Stomach (tissue), 9 donors: ENCODE results near the gene PPIC. TPM values are rescaled to one million over a fixed set of nuclear protein-coding genes. Genes with fewer than 3 reads are reported as not detected.

ENCODE experiments used
- DNase-seq, 2 donors: peaks; one replicate each; pipeline versions ENCODE4 v3.0.0 to v3.0.0-alpha.2; 2013 to 2019
- H3K27ac ChIP-seq, 5 donors: fragments of 200-600 bp in 4 of 5; sonication (generic) in 4 of 5; one replicate each; pipeline ENCODE4 v1.5.1; 2013 to 2019; ENCODE audit warnings: mild to moderate bottlenecking in 1 of 5, moderate library complexity in 1 of 5
- H3K27me3 ChIP-seq, 3 donors: fragments of 200-600 bp; sonication (generic); one replicate each; pipeline ENCODE4 v1.5.1; 2017 to 2019; ENCODE audit warnings: mixed run types in 1 of 3
- H3K36me3 ChIP-seq, 4 donors: fragments of 200-600 bp; sonication (generic); 1 replicate in 3 of 4; 2 replicates in 1 of 4; pipeline ENCODE4 v1.5.1; 2016 to 2019
- H3K4me1 ChIP-seq, 4 donors: fragments of 200-600 bp; sonication (generic); one replicate each; pipeline ENCODE4 v1.5.1; 2016 to 2019
- H3K4me3 ChIP-seq, 4 donors: fragments of 200-600 bp; sonication (generic) in 3 of 4; one replicate each; pipeline ENCODE4 v1.5.1; 2016 to 2019; ENCODE audit warnings: mild to moderate bottlenecking in 1 of 4
- H3K9me3 ChIP-seq, 4 donors: fragments of 200-600 bp; sonication (generic); one replicate each; pipeline ENCODE4 v1.5.1; 2016 to 2019
- EP300 ChIP-seq: sonication (generic); formaldehyde crosslinking; IDR thresholded peaks from one replicate; pipeline ENCODE4 v1.6.1; 2017; ENCODE audit warnings: antibody characterized with exemption
- POLR2A ChIP-seq, 4 donors: fragments of 450-650 bp; IDR thresholded peaks; one replicate each; pipeline ENCODE4 v1.6.1; 2016; ENCODE audit warnings: antibody characterized with exemption in 4 of 4, control low read depth in 2 of 4, mild to moderate bottlenecking in 1 of 4, moderate library complexity in 1 of 4
- POLR2AphosphoS5 ChIP-seq, 3 donors: sonication (generic); formaldehyde crosslinking; IDR thresholded peaks; one replicate each; pipeline ENCODE4 v1.6.1; 2016; ENCODE audit warnings: antibody characterized with exemption in 3 of 3
- WGBS, 5 donors: extraction: QIAGEN DNeasy Blood & Tissue Kit in 3 of 5; methylation state at CpG; one replicate each; pipeline versions ENCODE4 v1.1.5 to v1.1.7; 2013 to 2018; 5-methylcytosine and 5-hydroxymethylcytosine counted together
- intact Hi-C: fragments of 100-400 bp; cut with DNase I; formaldehyde crosslinking; loops from one replicate; pipeline ENCODE4 v1.15.1; 2023; ENCODE audit warnings: low total_unique reads
- polyA plus RNA-seq, 3 donors: library from polyadenylated mRNA; stranded (reverse); fragments of 200-250 nt; gene quantifications; one replicate each; pipeline ENCODE4 v1.2.3, GENCODE V29; 2013
- total RNA-seq, 5 donors: library from RNA; depleted of rRNA; stranded (reverse); fragments of >200 nt; gene quantifications; one replicate each; pipeline versions ENCODE4 v1.1.0 to v1.2.3, GENCODE V29; 2014 to 2016
- TF ChIP-seq, protein P1 (sequence below), 7 experiments: fragments of 450-650 bp in 4 of 7; fragments of 200-600 bp in 3 of 7; sonication (generic) in 3 of 7; IDR thresholded peaks; one replicate each; pipeline ENCODE4 v1.5.1; 2016 to 2019; ENCODE audit warnings: antibody characterized with exemption in 7 of 7, control low read depth in 2 of 7, mild to moderate bottlenecking in 1 of 7
- donor health status: healthy with polysubstance abuse.
- donor health status: Bipolar disorder and iron deficiency.
- donor health status: healthy.

Gene PPIC
- total and polyA plus RNA-seq, 8 donors, result 6.9 to 57.5 (median 20.4) TPM

- Histone ChIP-seq H3K36me3 (no peaks in the 10 kb centered on the region), H3K9me3 (no peaks in the 10 kb centered on the region), H3K27me3 (peaks cover 0 to 46% (median 35%) of the 10 kb centered on the region in 3 donors), H3K4me1 (peaks cover 6 to 20% (median 8%) of the 10 kb centered on the region in 4 donors), H3K4me3 (no peak overlapping the region), H3K27ac (no peak overlapping the region)
- TF ChIP-seq EP300 (no peak), POLR2A (IDR thresholded peaks at IDR 0.05) (no peak), POLR2AphosphoS5 (IDR thresholded peaks at IDR 0.05) (no peak)
- TF ChIP-seq, protein P1, sequence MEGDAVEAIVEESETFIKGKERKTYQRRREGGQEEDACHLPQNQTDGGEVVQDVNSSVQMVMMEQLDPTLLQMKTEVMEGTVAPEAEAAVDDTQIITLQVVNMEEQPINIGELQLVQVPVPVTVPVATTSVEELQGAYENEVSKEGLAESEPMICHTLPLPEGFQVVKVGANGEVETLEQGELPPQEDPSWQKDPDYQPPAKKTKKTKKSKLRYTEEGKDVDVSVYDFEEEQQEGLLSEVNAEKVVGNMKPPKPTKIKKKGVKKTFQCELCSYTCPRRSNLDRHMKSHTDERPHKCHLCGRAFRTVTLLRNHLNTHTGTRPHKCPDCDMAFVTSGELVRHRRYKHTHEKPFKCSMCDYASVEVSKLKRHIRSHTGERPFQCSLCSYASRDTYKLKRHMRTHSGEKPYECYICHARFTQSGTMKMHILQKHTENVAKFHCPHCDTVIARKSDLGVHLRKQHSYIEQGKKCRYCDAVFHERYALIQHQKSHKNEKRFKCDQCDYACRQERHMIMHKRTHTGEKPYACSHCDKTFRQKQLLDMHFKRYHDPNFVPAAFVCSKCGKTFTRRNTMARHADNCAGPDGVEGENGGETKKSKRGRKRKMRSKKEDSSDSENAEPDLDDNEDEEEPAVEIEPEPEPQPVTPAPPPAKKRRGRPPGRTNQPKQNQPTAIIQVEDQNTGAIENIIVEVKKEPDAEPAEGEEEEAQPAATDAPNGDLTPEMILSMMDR (IDR thresholded peaks at IDR 0.05), result no peak
- intact Hi-C loops, result no loop called here
- DNase-seq, result no peak
- 74 to 82% (median 79%) methylated on average over 3 of the region's 3 CpGs for WGBS, 5 donors
These were observed 46.8 kb upstream of the PPIC start for GRCh38 chr5:123083298-123083697.

DNA sequence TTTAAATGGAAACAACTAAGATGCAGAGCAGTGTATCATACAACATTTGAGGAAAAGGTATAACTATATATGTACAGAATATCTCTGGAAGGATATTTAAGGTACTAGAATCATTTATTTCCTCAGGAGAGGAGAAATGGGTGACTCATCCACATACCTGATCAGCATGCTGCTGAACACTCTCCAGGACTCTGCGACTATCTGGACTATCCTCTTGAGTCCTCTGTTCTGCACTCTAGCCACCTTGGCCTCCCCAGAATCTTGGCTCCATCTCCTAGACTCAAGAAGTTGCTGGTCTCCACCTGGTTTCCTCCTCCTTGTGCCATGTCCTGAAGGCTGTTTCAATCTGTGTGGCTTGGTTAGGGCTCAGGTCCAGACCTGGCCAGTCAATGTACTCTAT, 43.7 kb upstream of the PPIC start:
- H3K4me3 ChIP-seq, result no peak overlapping the region
- TF ChIP-seq EP300, result no peak
- TF ChIP-seq, protein P1 (IDR thresholded peaks at IDR 0.05), result no peak
- no peak for TF ChIP-seq POLR2AphosphoS5 (IDR thresholded peaks at IDR 0.05)
- TF ChIP-seq POLR2A (IDR thresholded peaks at IDR 0.05), result no peak
- no peaks in the 10 kb centered on the region for H3K4me1 ChIP-seq
- no peaks in the 10 kb centered on the region for H3K9me3 ChIP-seq
- no peak overlapping the region for H3K27ac ChIP-seq
- DNase-seq, result no peak
- peaks cover 0 to 15% (median 5%) of the 10 kb centered on the region in 3 donors for H3K27me3 ChIP-seq
- WGBS, 5 donors, result 71 to 85% (median 73%) methylated on average over 1 of the region's 1 CpG
- intact Hi-C loops, result no loop called here
- H3K36me3 ChIP-seq, result no peaks in the 10 kb centered on the region

DNA sequence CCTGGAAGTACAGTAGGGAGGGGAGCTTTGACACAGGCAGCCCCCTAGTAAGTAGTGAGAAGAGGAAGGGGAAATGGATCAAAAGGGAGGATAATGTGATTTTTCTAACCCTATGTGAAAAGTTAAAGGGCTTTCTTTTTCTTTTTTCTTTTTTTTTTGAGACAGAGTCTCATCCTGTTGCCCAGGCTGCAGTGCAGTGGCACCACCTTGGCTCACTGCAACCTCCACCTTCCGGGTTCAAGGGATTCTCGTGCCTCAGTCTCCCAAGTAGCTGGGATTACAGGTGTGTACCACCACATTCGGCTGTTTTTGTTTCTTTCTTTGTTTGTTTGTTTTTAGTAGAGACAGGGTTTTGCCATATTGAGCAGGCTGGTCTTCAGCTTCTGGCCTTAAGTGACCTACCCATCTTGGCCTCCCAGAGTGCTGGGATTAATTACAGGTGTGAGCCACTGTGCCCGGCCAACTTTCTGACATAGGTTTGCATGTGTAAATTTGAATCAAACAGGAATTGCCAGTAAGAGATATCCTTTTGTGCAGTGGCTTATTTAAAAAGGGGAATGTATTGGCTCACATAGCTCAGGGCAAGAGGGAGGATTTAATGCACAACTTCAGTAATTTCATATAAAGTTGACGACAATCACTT, 39.1 kb upstream of the PPIC start:
- no peak for DNase-seq
- Histone ChIP-seq H3K4me1 (no peaks in the 10 kb centered on the region), H3K4me3 (no peak overlapping the region), H3K27me3 (no peaks in the 10 kb centered on the region), H3K27ac (no peak overlapping the region), H3K36me3 (no peaks in the 10 kb centered on the region), H3K9me3 (no peaks in the 10 kb centered on the region)
- TF ChIP-seq POLR2AphosphoS5 (IDR thresholded peaks at IDR 0.05), result no peak
- no peak for TF ChIP-seq POLR2A (IDR thresholded peaks at IDR 0.05)
- TF ChIP-seq EP300, result no peak
- TF ChIP-seq, protein P1 (IDR thresholded peaks at IDR 0.05), result no peak
- intact Hi-C loops, result no loop called here
- WGBS, 5 donors, result 84 to 93% (median 88%) methylated on average over 5 of the region's 5 CpGs

GRCh38 chr5:123068368-123068938, 31.9 kb upstream of the PPIC start:
- intact Hi-C loops, result no loop called here
- DNase-seq, result no peak
- WGBS, 5 donors, result 54 to 74% (median 67%) methylated on average over 1 of the region's 1 CpG
- H3K4me3 ChIP-seq, result no peak overlapping the region
- TF ChIP-seq POLR2AphosphoS5 (IDR thresholded peaks at IDR 0.05) (no peak), POLR2A (IDR thresholded peaks at IDR 0.05) (no peak), EP300 (no peak)
- TF ChIP-seq, protein P1 (IDR thresholded peaks at IDR 0.05), result no peak
- H3K9me3 ChIP-seq, result no peaks in the 10 kb centered on the region
- no peaks in the 10 kb centered on the region for H3K36me3 ChIP-seq
- no peaks in the 10 kb centered on the region for H3K4me1 ChIP-seq
- H3K27me3 ChIP-seq, result no peaks in the 10 kb centered on the region
- no peak overlapping the region for H3K27ac ChIP-seq
